HepG2 (cell line): ENCODE measurements around the gene EFNA4. TPM values are rescaled to one million over a fixed set of nuclear protein-coding genes. Genes with fewer than 3 reads are reported as not detected.

Source experiments
- ATF5 ChIP-seq: sonication (generic); formaldehyde crosslinking; IDR thresholded peaks from 2 replicates; pipeline ENCODE4 v1.4.0; 2020; ENCODE audit warnings: mild to moderate bottlenecking, low read depth, missing genetic modification reagents
- BRF2 ChIP-seq: sonication (generic); formaldehyde crosslinking; IDR thresholded peaks from 2 replicates; pipeline ENCODE4 v1.8.1; 2022; ENCODE audit warnings: mild to moderate bottlenecking, missing genetic modification reagents
- ELK4 ChIP-seq: sonication (generic); formaldehyde crosslinking; IDR thresholded peaks from 2 replicates; pipeline ENCODE4 v1.9.0; 2021; ENCODE audit warnings: missing genetic modification reagents, borderline replicate concordance
- IKZF1 ChIP-seq: fragments of 450-650 bp; IDR thresholded peaks from 2 replicates; pipeline ENCODE4 v1.7.1; 2016
- MTERF4 ChIP-seq: sonication (generic); formaldehyde crosslinking; IDR thresholded peaks from 2 replicates; pipeline ENCODE4 v1.8.0; 2023; ENCODE audit warnings: mild to moderate bottlenecking, missing genetic modification reagents
- PAXIP1 ChIP-seq: sonication (generic); formaldehyde crosslinking; conservative IDR thresholded peaks from 2 replicates; pipeline ENCODE4 v1.4.0; 2020; ENCODE audit warnings: mild to moderate bottlenecking, missing genetic modification reagents, moderate library complexity
- SNAPC4 ChIP-seq: sonication (generic); formaldehyde crosslinking; IDR thresholded peaks from 2 replicates; pipeline ENCODE4 v1.4.0; 2020; ENCODE audit warnings: mild to moderate bottlenecking, missing genetic modification reagents
- ZBTB25 ChIP-seq: IDR thresholded peaks from 2 replicates; pipeline ENCODE4 v1.6.1; 2018; ENCODE audit warnings: missing genetic modification reagents
- ZNF24 ChIP-seq: fragments of 450-650 bp; IDR thresholded peaks from 2 replicates; pipeline ENCODE4 v1.6.1; 2017; ENCODE audit warnings: antibody characterized with exemption, mild to moderate bottlenecking
- ZNF335 ChIP-seq: sonication (generic); formaldehyde crosslinking; IDR thresholded peaks from 2 replicates; pipeline ENCODE4 v1.4.0; 2020; ENCODE audit warnings: missing genetic modification reagents
- ZNF652 ChIP-seq: IDR thresholded peaks from 2 replicates; pipeline ENCODE4 v1.6.1; 2016; ENCODE audit warnings: low read depth, borderline replicate concordance
- ZNF772 ChIP-seq: sonication (generic); formaldehyde crosslinking; IDR thresholded peaks from 2 replicates; pipeline ENCODE4 v1.5.0; 2020; ENCODE audit warnings: mild to moderate bottlenecking, missing genetic modification reagents
- ZNF782 ChIP-seq: sonication (generic); formaldehyde crosslinking; IDR thresholded peaks from 2 replicates; pipeline ENCODE4 v1.4.0; 2020; ENCODE audit warnings: missing genetic modification reagents, mild to moderate bottlenecking, borderline replicate concordance
- polyA plus RNA-seq, 8 experiments: library from polyadenylated mRNA; depleted of rRNA in 3 of 8; stranded (reverse) in 7 of 8; unstranded in 1 of 8; fragments of >200 nt; fragmentation: Illumina TruSeq in 4 of 8; extraction: Trizol in 4 of 8; gene quantifications; 2 replicates each; pipeline versions ENCODE4 v1.2.1 to v1.2.3, GENCODE V29; 2011 to 2016; ENCODE audit warnings: low read depth in 4 of 8, missing spikeins in 1 of 8, mixed read lengths in 1 of 8; ENCODE audit not compliant: insufficient read depth in 1 of 8
- total RNA-seq, 5 experiments: library from RNA; depleted of rRNA; stranded (reverse); fragments of >200 nt; fragmentation: Illumina TruSeq; extraction: Trizol; gene quantifications; 2 replicates each; pipeline ENCODE4 v1.2.3, GENCODE V29; 2016; ENCODE audit warnings: low read depth in 1 of 5

The EFNA4 gene
- total and polyA plus RNA-seq, 2 of the 13 experiments (the other 11 are each of a cell fraction or from before 2014, with no cell fraction given) = 12.0 to 17.2 TPM

GRCh38 chr1:155084722-155085503 lies 21.4 kb downstream of the EFNA4 start (continued):
- no peak for TF ChIP-seq ELK4
- peak; percentile 77 for TF ChIP-seq ZNF772 (CRISPR knock-in tag)
- TF ChIP-seq ZNF335 = 0 out of 2 replicates have a peak, but pooled peaks have one; percentile 54
- TF ChIP-seq PAXIP1 (CRISPR knock-in tag) = peak; percentile 44
- no peak for TF ChIP-seq IKZF1
- no peak for TF ChIP-seq MTERF4 (CRISPR knock-in tag)
- TF ChIP-seq ZNF24 = no peak
- peak; percentile 55; the same call in 1 of the 2 replicates for TF ChIP-seq SNAPC4 (CRISPR knock-in tag)
- TF ChIP-seq ZBTB25 (CRISPR knock-in tag) = peak; percentile 23; the same call in 1 of the 2 replicates
- peak; percentile 47; the same call in 1 of the 2 replicates for TF ChIP-seq ZNF782
- no peak for TF ChIP-seq ATF5 (CRISPR knock-in tag)
- TF ChIP-seq ZNF652 (CRISPR knock-in tag) = peak; percentile 95
- no peak for TF ChIP-seq BRF2 (CRISPR knock-in tag)
